GM19324 (cell line): ENCODE measurements around the gene OTULIN.

Experiments used
- ATAC-seq: cut with Tn5 transposase; IDR thresholded peaks from one replicate; pipeline ENCODE4 v1.9.1; 2021; ENCODE audit warnings: mild to moderate bottlenecking, moderate library complexity; ENCODE audit not compliant: unreplicated experiment, low FRiP score

OTULIN gene

DNA sequence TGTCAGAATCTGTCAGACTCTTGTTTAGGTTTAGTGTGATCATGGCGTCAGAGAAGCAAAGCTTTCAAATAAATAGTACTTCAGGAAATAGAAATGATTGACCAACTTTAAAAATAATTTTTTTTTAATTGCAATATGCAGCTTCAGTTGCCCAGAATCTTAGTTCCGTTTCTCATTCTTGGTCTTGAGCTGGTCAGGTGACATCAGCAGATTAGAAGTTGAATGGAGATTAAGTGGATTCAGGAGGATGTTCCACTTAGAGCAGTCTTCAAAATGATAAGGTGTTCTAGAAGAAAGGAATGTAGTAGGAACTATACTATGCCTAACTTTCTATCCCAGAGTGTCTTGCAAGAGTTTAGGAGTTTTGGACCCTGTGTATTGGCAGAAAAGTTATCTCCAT, 30.6 kb downstream of the OTULIN start:
- no peak for ATAC-seq

DNA sequence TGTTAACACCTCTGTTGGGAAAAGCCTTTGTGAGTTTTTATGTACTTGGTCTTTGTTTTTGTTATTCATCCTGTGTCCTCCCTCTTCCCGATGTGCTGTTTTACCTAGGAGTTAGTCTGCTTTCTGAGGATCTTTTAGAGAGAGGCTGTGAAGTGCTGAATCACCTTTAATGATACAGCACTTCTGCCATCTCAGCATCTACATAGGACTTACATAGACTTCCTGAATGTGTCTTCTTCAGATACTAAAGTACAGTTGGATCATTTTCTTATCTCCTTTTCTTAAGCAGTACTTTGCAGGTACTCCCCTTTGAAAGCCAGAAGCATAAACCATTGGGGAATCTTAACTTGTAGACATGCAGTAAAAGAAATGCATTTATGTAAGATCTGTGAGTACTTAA, 31.5 kb downstream of the OTULIN start:
- no peak for ATAC-seq

DNA sequence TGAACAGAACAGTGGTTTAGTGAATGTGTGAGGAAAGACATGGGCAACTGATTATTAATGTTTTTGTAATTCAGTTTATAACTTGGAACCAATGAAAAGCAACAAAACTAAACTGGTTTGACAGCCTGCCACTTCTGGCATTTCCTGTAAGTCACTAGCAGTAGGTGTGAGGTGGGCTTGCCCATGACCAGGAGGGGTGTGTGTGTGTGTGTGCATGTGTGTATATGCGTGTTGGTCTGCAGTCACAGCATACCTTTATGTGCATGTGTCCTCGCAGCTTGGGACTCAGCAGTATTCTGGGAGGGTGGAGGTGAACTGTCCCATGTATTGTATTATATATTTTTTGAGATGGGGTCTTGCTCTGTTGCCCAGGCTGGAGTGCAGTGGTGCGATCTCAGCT, 32.3 kb downstream of the OTULIN start:
- ATAC-seq: no peak

DNA sequence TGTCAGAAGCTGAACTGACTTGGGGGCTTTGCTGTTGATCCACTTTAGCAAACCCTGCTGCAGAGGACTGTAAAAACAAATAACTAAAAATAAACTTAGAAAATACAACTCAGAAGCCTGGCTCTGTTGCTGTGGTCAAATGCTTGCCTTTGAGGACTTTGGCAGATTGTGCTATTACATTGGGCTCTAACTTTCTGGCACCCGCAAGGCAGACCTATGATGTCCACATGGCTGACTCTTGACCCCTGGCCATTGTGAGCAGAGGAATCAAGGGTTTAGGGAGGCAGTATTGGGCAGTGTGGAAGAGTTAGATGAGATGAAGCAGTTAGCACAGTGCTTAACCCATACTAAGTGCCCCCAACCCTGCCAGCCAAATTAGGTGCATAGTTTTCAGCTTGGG, 34.0 kb downstream of the OTULIN start:
- ATAC-seq: no peak

DNA sequence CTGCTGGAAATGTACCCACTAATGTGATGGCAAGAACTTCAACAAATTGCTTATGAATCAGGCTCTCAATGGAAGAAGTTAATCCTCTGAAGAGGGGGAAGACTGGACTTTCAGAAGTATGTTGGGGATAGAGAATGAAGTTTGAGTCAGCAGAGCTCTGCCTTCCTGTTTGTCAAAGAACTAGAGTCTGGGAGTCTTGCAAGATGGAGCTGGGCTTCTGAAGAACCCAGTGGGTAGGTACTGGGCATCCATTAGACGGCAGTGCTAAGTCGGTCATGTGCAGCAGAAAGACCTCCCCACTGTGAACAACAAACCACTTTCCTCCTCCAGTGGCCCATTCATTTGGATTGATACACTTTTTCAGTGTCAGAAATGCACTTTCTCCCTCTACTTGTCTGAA, 34.6 kb downstream of the OTULIN start:
- ATAC-seq: no peak

DNA sequence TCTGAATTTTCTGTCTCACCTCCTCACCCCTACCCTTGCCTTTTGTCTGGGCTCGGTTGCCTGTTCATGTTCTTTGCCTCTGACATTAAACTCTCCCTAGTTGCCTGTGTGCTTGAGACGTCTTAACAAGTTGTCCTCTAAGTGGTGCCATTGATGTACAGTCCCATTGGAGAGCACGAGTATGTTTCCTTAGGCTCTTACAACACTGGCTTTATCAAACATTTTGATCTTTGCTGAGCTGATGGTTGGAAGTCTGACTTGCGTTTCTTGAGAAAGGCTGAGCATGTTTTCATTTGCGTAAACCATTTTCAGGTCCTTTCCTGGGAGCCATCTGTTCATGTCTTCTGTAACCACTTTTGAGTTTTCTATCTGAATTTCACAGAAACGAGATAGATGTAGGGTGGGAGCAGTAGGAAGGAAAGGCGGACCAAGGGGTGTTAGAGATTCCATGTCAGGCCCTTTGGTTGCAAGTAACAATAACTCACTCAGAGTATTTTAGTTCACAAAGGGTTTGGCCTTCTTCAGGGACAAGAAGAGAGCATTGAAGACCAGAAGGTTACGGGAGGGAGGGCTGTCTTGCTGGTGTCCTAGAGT, 35.4 kb downstream of the OTULIN start:
- ATAC-seq: no peak

DNA sequence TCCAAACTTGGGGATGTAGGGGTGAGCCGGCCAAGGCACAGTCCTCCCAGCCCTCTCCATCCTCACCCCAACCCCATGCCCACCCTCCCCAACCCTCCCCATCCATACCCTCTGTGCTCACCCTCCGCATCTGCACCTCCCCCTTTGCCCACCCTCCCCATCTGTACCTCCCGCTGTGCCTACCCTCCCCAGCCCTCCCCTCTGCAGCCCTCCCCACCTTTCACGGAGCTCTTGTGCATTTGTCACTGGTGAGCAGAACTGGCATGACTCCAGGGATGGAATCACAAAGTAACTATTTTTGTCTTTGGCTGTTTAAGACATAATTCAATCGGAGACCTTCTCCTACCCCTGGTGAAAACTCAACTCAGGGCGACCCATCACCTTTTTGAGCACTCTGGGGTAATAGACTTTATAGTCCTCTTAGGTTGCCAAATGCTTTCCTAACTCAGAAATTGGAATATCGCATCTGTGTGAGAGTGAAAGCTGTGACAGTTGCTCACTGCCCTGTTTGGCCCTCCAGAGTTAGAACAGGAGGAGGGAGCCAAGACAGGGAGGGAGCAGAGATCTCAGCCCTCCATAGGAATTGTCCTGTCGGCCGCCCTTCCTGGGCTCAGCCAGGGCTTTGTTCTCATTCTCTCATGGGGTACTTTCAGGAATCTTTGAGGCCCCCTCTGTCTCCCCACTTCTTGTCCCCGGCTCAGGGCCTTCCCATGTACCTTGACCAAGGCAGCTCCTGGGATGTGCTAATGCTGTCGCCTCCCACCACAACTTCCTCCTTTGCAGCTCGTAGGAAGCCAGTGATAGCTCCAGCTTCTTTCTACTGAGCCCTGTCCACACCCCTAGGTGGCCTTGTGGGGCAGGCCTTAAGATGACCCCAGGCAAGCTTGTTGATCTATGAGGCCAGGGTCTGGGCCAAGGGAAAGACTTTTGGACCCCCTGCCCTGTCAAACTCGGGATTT, 36.2 kb downstream of the OTULIN start:
- ATAC-seq: no peak

DNA sequence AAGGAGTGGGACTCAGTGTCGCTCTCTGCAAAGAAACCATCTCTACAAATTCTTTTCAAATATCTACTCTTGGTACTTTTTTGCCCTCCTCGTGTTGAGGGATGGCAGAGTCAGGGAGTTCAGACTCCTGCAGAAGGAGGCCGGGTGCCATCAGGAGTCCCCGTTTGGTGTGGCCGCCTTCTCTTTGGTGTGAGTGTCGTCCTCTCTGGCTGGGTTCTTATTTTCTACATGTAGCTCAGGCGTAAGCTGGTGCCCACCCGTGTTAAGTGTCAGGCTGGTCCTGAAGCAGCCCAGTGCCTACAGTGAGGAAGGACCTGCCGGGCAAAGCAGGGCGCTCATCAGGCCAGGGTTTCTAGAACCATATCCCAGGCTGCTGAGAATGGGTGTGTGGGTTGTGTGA, 37.0 kb downstream of the OTULIN start:
- ATAC-seq: no peak

DNA sequence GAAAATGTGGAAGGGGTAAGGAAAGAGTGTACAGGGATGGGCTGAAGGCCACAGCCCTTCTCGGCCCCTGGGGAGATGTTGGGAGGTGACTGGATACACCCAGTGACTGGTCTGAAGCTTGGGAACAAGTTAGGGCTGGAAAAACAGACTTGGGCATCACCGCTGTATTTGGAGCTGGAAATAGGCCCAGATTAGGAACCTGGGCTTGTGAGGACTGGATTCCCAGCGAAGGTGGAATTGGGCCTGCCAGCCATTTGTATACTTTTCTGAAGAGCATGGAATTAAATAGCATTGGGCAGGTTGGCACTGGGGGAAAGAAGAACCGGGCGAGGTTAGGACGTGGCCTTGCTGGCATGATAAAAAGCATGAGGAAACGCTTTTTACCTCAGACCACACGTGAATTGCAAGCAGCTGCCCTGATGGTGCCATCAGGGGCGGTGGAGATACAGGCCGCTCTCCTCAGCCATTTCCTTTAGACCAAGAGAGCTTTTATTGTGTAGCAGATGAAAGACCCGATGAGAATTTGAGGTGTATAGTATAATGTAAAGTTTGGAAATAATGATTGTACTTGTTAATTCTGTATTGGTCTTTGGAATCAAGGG, 37.8 kb downstream of the OTULIN start:
- ATAC-seq: no peak

DNA sequence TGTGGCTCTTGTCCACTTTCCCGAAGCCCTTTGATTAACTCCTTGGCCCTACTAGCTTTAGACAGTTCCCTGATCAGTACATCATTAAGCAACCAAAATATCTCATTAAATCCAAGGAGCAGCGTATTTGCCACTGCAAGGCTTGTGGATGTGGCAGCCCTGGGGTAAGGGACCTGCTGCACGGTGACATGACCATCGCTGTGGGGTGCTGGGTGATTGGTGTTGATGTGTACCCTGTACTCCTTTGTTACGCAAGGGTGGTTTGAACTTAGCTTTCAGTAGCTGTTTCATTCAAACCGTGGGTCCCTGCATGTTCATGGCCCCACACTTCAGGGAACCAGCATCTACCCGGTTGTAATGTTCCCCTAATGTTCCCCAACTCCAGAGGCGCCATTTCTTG, 41.0 kb downstream of the OTULIN start:
- ATAC-seq: no peak

DNA sequence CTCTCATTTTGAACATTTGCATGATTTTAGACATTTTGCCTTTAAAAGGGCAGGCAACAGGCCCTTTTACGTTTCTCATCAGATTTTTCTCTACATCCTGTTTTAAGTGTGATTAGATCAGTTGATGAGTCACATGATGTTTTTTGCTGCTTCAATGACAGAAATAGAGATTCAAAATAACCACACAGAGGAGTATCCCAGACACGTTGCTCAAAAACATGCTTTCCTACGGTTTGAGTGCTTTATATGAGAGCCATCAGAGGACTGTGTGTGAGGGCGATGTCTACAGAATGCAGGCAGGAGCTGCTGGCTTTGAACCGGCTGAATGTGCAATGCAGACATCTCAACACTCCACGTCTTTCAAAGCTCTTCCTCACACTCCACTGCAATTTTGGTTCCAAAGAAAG, 42.1 kb downstream of the OTULIN start:
- ATAC-seq: no peak

DNA sequence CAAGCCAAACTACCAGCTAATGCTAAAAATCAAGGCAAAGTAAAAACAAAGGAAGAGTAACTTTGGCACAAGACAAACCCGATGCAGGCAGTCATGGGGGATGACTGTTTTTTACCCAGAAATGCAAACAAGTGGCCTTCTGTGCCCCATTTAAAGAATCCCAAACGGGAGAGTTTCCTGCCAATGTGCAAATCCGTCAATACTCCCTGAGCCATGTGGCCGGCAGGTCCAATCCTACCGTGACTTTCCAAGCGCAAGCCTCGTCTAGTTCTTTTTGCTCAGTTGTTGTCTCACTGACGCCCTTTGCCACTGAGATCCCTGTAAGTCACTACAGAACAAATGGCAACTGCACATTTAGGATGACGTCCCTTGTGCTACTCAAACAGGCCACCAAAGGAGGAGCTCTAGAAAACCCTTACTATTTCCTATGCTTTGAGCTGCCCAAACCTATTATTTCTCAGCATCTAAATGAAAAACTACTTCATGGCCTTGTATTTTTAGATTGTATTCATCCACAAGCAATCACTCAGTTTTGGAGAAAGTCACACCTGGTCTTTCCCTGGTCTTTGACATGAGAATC, 43.4 kb downstream of the OTULIN start:
- no peak for ATAC-seq

DNA sequence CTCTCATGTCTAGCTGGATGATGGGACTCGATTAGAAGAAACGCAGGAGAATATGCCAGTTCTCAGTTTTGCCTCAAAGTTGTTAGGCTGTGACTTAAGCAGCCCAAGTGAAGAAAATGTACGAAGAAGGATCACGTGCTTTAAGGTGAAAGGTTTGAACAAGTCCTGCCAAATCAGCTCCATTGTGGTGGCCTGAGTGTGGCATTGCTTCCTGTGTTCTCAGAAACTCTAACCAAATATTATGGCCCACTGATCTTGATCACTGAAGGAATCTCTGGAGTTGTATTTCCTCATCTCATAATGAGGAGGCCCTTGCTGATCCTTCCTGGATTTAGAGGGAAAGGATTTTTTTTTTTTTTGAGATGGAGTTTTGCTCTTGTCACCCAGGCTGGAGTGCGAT, 44.0 kb downstream of the OTULIN start:
- no peak for ATAC-seq

DNA sequence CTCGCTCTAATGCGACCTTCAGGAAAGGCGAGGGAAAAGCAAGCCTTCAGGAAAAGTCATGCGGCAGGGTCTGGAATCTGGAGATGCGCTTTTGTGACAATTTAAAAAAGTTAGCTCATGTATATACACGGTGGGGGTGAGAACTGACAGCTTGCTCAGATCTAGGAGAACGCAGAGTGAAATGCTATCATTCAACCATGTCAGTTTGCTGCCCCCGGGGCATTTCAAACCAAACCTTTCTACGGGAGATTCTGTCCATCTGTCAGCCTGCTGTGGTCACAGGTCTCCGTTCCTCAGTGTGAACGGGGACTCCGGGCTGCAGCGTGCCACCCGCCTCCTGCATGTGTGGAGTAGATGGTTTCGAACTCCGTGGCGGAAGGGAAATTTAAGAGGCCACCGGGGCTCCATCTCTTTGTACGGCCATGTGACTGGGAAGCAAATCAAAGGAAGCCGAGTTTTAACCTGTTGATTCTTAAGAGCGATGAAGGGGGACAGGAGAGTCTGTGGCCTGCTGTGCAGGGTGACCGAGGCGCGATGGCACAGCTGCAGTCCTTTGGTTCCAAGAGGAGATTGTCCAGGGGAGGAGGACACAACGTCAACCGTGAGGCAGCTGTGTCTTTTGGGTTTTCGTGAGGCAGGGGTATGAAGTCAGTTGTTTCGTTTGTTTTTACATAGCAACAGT, 45.9 kb downstream of the OTULIN start:
- ATAC-seq: no peak

DNA sequence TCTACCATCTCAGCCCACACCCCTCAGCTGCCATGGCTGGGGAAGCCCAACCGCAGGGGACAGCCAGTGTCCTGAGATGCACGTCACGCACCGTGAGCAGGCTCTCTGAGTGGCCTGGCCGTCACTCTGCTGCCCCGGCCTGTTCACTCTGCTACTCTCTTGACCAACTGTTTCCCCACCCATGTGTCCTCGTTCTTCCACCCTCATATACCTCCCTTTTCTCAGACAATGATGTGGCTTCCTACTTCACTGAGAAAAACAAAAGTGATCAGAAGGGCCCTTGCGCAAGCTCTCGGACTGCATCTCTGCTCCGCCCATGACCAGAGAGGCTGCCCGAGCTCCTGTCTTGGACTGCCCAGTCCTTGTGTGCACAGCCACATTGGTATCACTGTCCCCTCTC, 47.6 kb downstream of the OTULIN start:
- no peak for ATAC-seq

DNA sequence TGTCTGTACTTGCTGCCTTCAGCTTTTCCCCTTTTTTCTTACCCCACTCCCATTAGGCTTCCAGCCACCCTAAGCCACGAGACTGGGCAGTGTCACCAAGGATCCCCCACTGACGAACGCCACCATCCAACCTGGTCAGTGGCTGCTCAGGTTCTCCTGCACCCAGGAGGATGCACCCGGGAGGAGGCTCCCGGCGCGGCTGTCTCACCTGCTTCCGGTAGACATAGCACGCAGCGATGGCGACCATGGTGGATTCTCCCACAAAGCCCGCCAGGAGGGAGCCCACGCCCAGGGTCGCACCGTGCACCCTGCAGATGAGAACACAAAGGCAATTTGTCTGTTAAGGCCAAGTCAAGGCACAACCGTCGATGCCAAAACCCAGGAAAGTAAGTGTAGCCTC, 48.1 kb downstream of the OTULIN start:
- ATAC-seq: no peak

DNA sequence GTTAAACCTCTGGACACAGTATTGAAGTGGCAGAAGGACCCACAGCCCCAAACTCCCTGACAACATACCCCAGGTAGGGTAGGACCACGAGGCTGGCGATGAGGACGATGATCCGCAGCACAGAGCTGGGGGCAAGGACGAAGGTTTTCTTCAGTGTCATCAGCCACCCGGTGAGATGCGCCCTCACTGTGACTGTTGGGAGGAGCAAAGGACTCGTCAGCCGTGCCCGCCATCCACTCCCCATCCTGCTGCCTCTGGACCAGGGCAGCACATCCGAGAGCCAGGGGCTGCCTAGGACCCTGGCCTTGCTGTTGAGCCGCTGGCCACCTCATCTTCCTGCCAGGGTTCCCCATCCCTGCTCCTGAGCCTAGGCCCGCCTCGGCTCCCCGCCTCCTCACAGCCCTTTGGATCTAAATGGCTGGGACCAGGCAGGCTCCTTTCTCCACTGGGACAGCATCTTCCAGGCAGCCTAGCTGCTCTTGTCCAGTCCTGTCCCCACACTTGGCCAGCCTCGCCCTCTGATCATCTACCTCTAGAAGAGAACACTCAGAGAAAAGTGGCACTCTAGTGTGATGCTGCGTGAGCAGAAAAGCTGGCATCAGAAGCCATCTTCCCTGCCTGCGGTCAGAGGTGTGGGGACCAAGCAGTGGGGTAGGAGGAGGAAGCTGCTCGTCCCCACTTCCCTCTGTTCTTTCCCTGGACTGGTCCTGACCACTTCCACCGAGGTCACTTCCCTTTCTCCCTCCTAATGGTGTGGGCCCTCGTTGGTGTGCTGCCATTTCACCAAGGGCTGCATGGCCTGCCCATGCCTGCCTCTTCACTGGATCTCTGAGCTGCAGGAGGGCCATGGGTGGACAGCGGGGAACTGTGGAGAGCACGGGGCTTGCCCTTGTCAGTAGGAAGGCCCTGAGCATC, 49.2 kb downstream of the OTULIN start:
- ATAC-seq: no peak

DNA sequence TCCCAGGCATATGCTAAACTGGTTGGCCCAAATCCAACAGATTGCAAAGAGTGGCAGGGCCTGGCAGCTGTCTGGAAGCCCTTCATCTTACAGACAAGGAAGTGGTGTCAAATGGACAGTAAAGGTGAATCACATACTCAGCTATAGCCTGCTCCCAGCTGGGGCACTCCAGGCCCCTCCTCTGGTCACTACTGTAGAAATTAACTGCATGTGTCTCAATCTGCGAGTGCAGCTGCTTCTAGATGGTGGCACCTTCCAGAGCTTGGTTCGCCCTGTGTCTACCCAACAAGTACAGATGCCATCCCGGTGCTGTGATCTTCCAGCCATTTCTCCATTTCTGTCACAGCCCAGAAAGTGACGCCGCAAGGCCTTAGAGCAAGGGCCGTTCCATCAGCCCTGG, 50.2 kb downstream of the OTULIN start:
- ATAC-seq: no peak

DNA sequence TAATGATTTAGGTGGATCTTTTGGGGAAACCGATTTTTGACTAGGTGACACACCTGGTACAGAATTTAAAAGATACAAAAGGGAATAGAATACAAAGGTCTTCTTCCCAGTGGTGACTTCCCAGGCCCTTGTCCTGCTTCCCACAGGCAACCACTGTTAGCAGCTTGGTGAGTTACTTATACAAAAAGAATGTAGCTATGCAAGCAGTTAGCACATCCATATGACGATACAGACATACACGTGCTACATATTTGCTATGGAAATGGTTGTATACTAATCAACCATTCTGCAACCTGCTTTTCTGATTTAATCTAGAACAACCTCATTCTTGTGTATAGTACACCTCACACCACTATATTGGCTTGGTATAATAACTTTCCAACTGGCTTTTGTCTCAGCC, 51.0 kb downstream of the OTULIN start:
- ATAC-seq: no peak
